Upper lobe of right lung (tissue), 1 donor: ENCODE data around the gene IL1RAPL1. TPM values are rescaled to one million over a fixed set of nuclear protein-coding genes. Genes with fewer than 3 reads are reported as not detected.

Experiments used
- ATAC-seq: fragments of 200-7000 bp; cut with Tn5 transposase; one replicate; pipeline ENCODE4 v1.9.1; 2020; ENCODE audit warnings: mild to moderate bottlenecking, moderate library complexity
- DNase-seq: peaks from one replicate; pipeline ENCODE4 v3.0.0-alpha.2; 2020
- H3K27ac ChIP-seq: fragments of 200-600 bp; one replicate; pipeline ENCODE4 v1.8.0; 2022
- H3K27me3 ChIP-seq: fragments of 200-600 bp; one replicate; pipeline ENCODE4 v1.8.0; 2022; ENCODE audit warnings: mild to moderate bottlenecking
- H3K36me3 ChIP-seq: fragments of 200-600 bp; one replicate; pipeline ENCODE4 v1.8.0; 2022
- H3K4me1 ChIP-seq: fragments of 200-600 bp; one replicate; pipeline ENCODE4 v1.8.0; 2022
- H3K4me3 ChIP-seq: fragments of 200-600 bp; one replicate; pipeline ENCODE4 v1.8.0; 2022; ENCODE audit warnings: mild to moderate bottlenecking
- H3K9me3 ChIP-seq: fragments of 200-600 bp; one replicate; pipeline ENCODE4 v1.8.0; 2022
- CTCF ChIP-seq: fragments of 200-600 bp; IDR thresholded peaks from one replicate; pipeline ENCODE4 v1.8.0; 2022; ENCODE audit warnings: antibody characterized with exemption
- intact Hi-C: fragments of 100-400 bp; cut with DNase I; formaldehyde crosslinking; loops from one replicate; pipeline ENCODE4 v1.11.0; 2022
- total RNA-seq: library from RNA; stranded (reverse); fragmentation: NEBNext Ultra II Directional; extraction: Animal tissue kit (Norgen Biotek cat#: 25700); gene quantifications from one replicate; pipeline ENCODE4 v1.2.1, GENCODE V29; 2021
- donor health status: DM: no; HTN: yes; CAD: no; lungs with severe emphysema.

The IL1RAPL1 gene
- total RNA-seq, 1 donor from 2014 or later: not detected

- no peak for ATAC-seq
- intact Hi-C loops: no loop called here
These were observed 1255.3 kb downstream of the IL1RAPL1 start for GRCh38 chrX:29842552-29842951.

GRCh38 chrX:29851857-29852605, 1264.8 kb downstream of the IL1RAPL1 start:
- no peaks in the 10 kb centered on the region for H3K4me1 ChIP-seq
- DNase-seq (no peak), ATAC-seq (no peak)
- H3K9me3 ChIP-seq: no peaks in the 10 kb centered on the region
- H3K27me3 ChIP-seq: no peaks in the 10 kb centered on the region
- H3K27ac ChIP-seq: no peak overlapping the region
- no peak for TF ChIP-seq CTCF
- intact Hi-C loops: no loop called here
- H3K4me3 ChIP-seq: no peak overlapping the region
- no peaks in the 10 kb centered on the region for H3K36me3 ChIP-seq

More at GRCh38 chrX:29842552-29842951, 1255.3 kb downstream of the IL1RAPL1 start:
- Histone ChIP-seq H3K36me3 (no peaks in the 10 kb centered on the region), H3K9me3 (no peaks in the 10 kb centered on the region), H3K4me1 (no peaks in the 10 kb centered on the region), H3K27me3 (no peaks in the 10 kb centered on the region), H3K4me3 (no peak overlapping the region), H3K27ac (no peak overlapping the region)
- no peak for TF ChIP-seq CTCF
- DNase-seq: no peak

- intact Hi-C loops: no loop called here
- ATAC-seq (no peak), DNase-seq (no peak)
- no peak for TF ChIP-seq CTCF
- H3K4me1 ChIP-seq: no peaks in the 10 kb centered on the region
- H3K9me3 ChIP-seq: no peaks in the 10 kb centered on the region
- no peak overlapping the region for H3K4me3 ChIP-seq
- H3K27ac ChIP-seq: no peak overlapping the region
- H3K36me3 ChIP-seq: no peaks in the 10 kb centered on the region
- H3K27me3 ChIP-seq: no peaks in the 10 kb centered on the region
These were observed 1265.5 kb downstream of the IL1RAPL1 start for GRCh38 chrX:29852767-29853166.

GRCh38 chrX:29858714-29859113, 1271.5 kb downstream of the IL1RAPL1 start:
- Histone ChIP-seq H3K27me3 (no peaks in the 10 kb centered on the region), H3K36me3 (no peaks in the 10 kb centered on the region), H3K27ac (no peak overlapping the region), H3K9me3 (no peaks in the 10 kb centered on the region), H3K4me3 (no peak overlapping the region), H3K4me1 (no peaks in the 10 kb centered on the region)
- no peak for TF ChIP-seq CTCF
- intact Hi-C loops: no loop called here
- DNase-seq: no peak
- no peak for ATAC-seq

GRCh38 chrX:29862126-29862677, 1275.0 kb downstream of the IL1RAPL1 start:
- Histone ChIP-seq H3K36me3 (no peaks in the 10 kb centered on the region), H3K4me3 (no peak overlapping the region), H3K27me3 (no peaks in the 10 kb centered on the region), H3K4me1 (no peaks in the 10 kb centered on the region), H3K9me3 (no peaks in the 10 kb centered on the region), H3K27ac (no peak overlapping the region)
- DNase-seq (no peak), ATAC-seq (no peak)
- no peak for TF ChIP-seq CTCF
- intact Hi-C loops: no loop called here
